ENCODE data around the gene HTR3D.
A peak's percentile ranks its signal among the peaks of the same experiment; 100 is the strongest.
"Not testable (repeated sequence)": the region's sequence is repeated elsewhere in the genome, so short reads cannot be mapped to it uniquely, and the experiment has no call there.

Gene HTR3D

GRCh38 chr3:184001761-184002160 lies 29.8 kb upstream of the HTR3D start:
- Histone ChIP-seq H3K36me3 (ENCODE audit: insufficient read depth, low read length) (peaks cover 18% of the 10 kb centered on the region), H3K9me3 (ENCODE audit: low read depth, low read length) (no peaks in the 10 kb centered on the region), H3K27ac (no peak overlapping the region), H3K4me3 (no peak overlapping the region), H3K9ac (ENCODE audit: insufficient read length) (no peak overlapping the region)
- TF ChIP-seq FOXP2 (optimal IDR thresholded peaks at IDR 0.05; ENCODE audit: control extremely low read depth, extremely low read length, insufficient read depth) (no peak), EZH2 (IDR thresholded peaks at IDR 0.05) (no peak)
- DNase-seq (ENCODE audit: low read depth, low spot score), result no peak

GRCh38 chr3:184002469-184002868 lies 29.1 kb upstream of the HTR3D start:
- no peak for DNase-seq (ENCODE audit: low read depth, low spot score)
- Histone ChIP-seq H3K36me3 (ENCODE audit: insufficient read depth, low read length) (peaks cover 15% of the 10 kb centered on the region), H3K4me3 (no peak overlapping the region), H3K9ac (ENCODE audit: insufficient read length) (no peak overlapping the region), H3K27ac (no peak overlapping the region), H3K9me3 (ENCODE audit: low read depth, low read length) (no peaks in the 10 kb centered on the region)
- TF ChIP-seq EZH2 (IDR thresholded peaks at IDR 0.05), result no peak
- TF ChIP-seq FOXP2 (optimal IDR thresholded peaks at IDR 0.05; ENCODE audit: control extremely low read depth, extremely low read length, insufficient read depth), result no peak
- no peak for TF ChIP-seq POLR2AphosphoS5 (IDR thresholded peaks at IDR 0.05; ENCODE audit: borderline replicate concordance, low read depth, low read length)

DNA sequence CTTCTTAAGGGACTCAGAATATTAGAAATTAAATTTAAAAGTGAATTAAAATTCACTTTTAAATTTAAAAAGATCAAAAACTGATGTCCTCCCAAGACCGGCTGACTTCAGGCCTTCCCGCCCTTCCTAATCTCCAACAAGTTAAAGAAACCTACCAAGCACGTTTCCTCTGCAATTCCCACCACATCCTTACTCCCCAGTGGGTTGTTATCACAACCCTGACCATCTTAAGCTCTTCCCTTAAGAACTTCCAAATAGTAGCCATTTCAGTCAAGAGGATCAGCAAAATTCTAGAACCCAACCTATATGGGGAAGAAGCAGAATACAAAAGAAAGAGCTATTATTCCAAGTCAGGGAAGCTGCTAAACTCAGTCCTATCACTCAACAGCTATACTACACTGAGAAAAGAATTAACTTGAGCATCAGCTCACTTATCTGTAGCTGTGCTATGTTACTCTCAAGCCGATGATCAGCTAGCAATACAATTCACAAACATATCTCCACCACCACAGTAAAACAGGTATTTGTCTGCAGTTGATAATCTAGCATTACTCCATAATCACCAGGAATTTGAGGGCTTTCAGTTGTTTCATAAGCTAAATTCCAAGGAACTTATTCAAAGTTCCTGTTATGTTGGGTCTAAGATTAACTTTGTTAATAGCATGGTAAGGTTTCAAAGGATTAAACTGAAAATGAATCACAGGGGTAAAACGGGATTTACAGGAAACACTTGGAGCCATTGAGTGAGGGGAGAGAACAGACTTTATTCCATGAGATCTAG lies 28.2 kb upstream of the HTR3D start:
- DNase-seq (ENCODE audit: low read depth, low spot score), result no peak
- H3K4me3 ChIP-seq, result no peak overlapping the region

GRCh38 chr3:184004476-184004875 lies 27.1 kb upstream of the HTR3D start:
- no peaks in the 10 kb centered on the region for H3K9me3 ChIP-seq (ENCODE audit: low read depth, low read length)
- no peak overlapping the region for H3K27ac ChIP-seq
- no peak overlapping the region for H3K9ac ChIP-seq (ENCODE audit: insufficient read length)
- H3K4me3 ChIP-seq, result no peak overlapping the region
- TF ChIP-seq FOXP2 (optimal IDR thresholded peaks at IDR 0.05; ENCODE audit: control extremely low read depth, extremely low read length, insufficient read depth) (no peak), POLR2AphosphoS5 (IDR thresholded peaks at IDR 0.05; ENCODE audit: borderline replicate concordance, low read depth, low read length) (no peak), EZH2 (IDR thresholded peaks at IDR 0.05) (no peak)
- DNase-seq (ENCODE audit: low read depth, low spot score), result no peak
- H3K36me3 ChIP-seq (ENCODE audit: insufficient read depth, low read length), result peaks cover 20% of the 10 kb centered on the region

More for the DNA sequence above, 28.2 kb upstream of the HTR3D start:
- peaks cover 14% of the 10 kb centered on the region; the same call in 1 of the 2 replicates for H3K36me3 ChIP-seq (ENCODE audit: insufficient read depth, low read length)
- TF ChIP-seq FOXP2 (optimal IDR thresholded peaks at IDR 0.05; ENCODE audit: control extremely low read depth, extremely low read length, insufficient read depth) (no peak), POLR2AphosphoS5 (IDR thresholded peaks at IDR 0.05; ENCODE audit: borderline replicate concordance, low read depth, low read length) (no peak), EZH2 (IDR thresholded peaks at IDR 0.05) (no peak)
- H3K9ac ChIP-seq (ENCODE audit: insufficient read length), result no peak overlapping the region
- no peak overlapping the region for H3K27ac ChIP-seq
- H3K9me3 ChIP-seq (ENCODE audit: low read depth, low read length), result no peaks in the 10 kb centered on the region

DNA sequence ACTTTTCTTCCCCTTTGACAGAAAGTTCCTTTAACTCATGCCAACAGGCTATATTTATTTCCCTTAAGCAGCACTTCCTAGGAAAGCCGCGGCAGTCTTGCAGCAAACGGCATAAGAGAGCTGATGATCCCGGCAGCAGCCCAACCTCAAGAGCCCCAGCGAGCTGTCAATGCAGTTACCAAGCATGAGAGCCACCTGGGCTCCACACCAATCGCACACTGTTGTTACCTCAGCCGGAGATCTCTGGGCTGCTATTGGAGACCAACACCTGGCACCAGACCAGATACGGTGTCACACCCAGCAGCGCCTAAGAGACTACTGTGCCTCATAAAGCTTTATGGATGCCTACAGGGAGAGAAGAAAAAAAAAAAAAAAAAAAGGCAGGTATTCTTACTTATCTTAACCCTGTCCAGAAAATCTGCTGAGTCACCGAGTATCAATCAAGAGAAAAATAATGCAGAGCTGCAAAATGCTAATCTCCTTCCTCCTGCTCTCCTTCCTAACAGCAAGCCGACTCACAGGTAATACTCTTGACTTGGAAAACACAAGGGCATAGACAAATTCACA lies 25.5 kb upstream of the HTR3D start:
- peaks cover 14% of the 10 kb centered on the region for H3K36me3 ChIP-seq (ENCODE audit: insufficient read depth, low read length)

GRCh38 chr3:184007143-184007813 lies 24.3 kb upstream of the HTR3D start:
- H3K27ac ChIP-seq, H3K4me3 ChIP-seq: not testable (repeated sequence)

More for the DNA sequence above, 25.5 kb upstream of the HTR3D start:
- no peak overlapping the region for H3K9ac ChIP-seq (ENCODE audit: insufficient read length)
- no peak for DNase-seq (ENCODE audit: low read depth, low spot score)
- H3K4me3 ChIP-seq, result peak overlapping the region; percentile 34
- no peaks in the 10 kb centered on the region for H3K9me3 ChIP-seq (ENCODE audit: low read depth, low read length)
- peak overlapping the region; percentile 53; the same call in 1 of the 2 replicates for H3K27ac ChIP-seq
- no peak for TF ChIP-seq FOXP2 (optimal IDR thresholded peaks at IDR 0.05; ENCODE audit: control extremely low read depth, extremely low read length, insufficient read depth)
- TF ChIP-seq EZH2 (IDR thresholded peaks at IDR 0.05), result no peak
- no peak for TF ChIP-seq POLR2AphosphoS5 (IDR thresholded peaks at IDR 0.05; ENCODE audit: borderline replicate concordance, low read depth, low read length)

DNA sequence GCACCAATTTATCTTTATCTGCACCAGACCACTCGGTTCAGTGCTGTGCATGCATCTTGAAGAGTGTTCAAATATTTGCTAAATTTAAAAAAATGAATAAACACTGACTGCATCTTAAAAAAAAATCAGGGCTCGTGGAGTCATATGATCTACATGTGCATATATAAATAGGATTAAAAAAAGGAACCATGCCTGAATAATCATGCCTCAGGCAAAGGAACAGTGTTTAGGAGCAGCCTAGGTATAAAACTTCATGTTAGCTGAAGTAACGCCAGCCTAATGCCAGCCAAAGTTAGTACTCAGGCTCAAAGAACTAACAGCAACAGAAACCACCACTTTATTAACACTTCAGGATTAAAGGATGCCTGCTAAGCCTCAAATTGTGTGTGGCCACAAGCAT lies 23.4 kb upstream of the HTR3D start:
- peak; percentile 74 for DNase-seq (ENCODE audit: low read depth, low spot score)

More at GRCh38 chr3:184007143-184007813, 24.3 kb upstream of the HTR3D start:
- not testable (repeated sequence) for DNase-seq (ENCODE audit: low read depth, low spot score); H3K9ac ChIP-seq (ENCODE audit: insufficient read length); H3K9me3 ChIP-seq (ENCODE audit: low read depth, low read length)
- peaks cover 27% of the 10 kb centered on the region for H3K36me3 ChIP-seq (ENCODE audit: insufficient read depth, low read length)

DNA sequence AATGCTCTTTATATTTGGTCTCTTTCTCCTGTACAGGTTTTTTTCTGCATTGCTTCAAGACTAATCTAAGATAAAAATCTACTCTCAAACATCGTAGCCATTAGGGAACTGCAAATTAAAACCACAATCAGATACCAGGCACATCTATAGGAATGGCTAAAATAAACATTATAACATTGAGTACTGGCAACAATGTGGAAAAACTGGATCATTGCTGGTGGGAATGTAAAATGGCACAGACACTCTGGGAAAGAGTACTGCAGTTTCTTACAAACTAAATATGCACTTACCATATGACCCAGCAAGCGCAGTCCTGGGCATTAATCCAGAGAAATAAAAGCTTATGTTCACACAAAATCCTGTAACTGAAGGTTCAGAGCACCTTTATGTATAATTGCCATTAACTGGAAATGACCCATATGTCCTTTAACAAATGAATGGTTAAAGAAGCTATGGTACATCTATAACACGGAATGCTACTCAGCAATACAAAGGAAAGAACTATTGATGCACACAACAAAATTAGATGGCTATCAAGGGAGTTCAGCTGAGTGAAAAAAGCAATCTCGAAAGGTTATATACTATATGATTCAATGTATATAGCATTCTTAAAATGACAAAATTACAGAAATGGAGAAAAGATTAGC lies 20.2 kb upstream of the HTR3D start:
- DNase-seq (ENCODE audit: low read depth, low spot score), result no peak
- TF ChIP-seq POLR2AphosphoS5 (IDR thresholded peaks at IDR 0.05; ENCODE audit: borderline replicate concordance, low read depth, low read length) (no peak), EZH2 (IDR thresholded peaks at IDR 0.05) (no peak), FOXP2 (optimal IDR thresholded peaks at IDR 0.05; ENCODE audit: control extremely low read depth, extremely low read length, insufficient read depth) (no peak)
- H3K36me3 ChIP-seq (ENCODE audit: insufficient read depth, low read length), result peaks cover 43% of the 10 kb centered on the region

More for the DNA sequence above, 23.4 kb upstream of the HTR3D start:
- H3K36me3 ChIP-seq (ENCODE audit: insufficient read depth, low read length), result peaks cover 35% of the 10 kb centered on the region
- H3K9ac ChIP-seq (ENCODE audit: insufficient read length), result no peak overlapping the region
- H3K9me3 ChIP-seq (ENCODE audit: low read depth, low read length), result no peaks in the 10 kb centered on the region
- no peak overlapping the region; the same call in 1 of the 2 replicates for H3K4me3 ChIP-seq
- TF ChIP-seq FOXP2 (optimal IDR thresholded peaks at IDR 0.05; ENCODE audit: control extremely low read depth, extremely low read length, insufficient read depth), result no peak
- no peak for TF ChIP-seq EZH2 (IDR thresholded peaks at IDR 0.05)
- no peak for TF ChIP-seq POLR2AphosphoS5 (IDR thresholded peaks at IDR 0.05; ENCODE audit: borderline replicate concordance, low read depth, low read length)
- H3K27ac ChIP-seq, result peak overlapping the region; percentile 44

More for the DNA sequence above, 20.2 kb upstream of the HTR3D start:
- no peak overlapping the region for H3K9ac ChIP-seq (ENCODE audit: insufficient read length)
- H3K4me3 ChIP-seq, result no peak overlapping the region
- H3K9me3 ChIP-seq (ENCODE audit: low read depth, low read length), result no peaks in the 10 kb centered on the region
- no peak overlapping the region for H3K27ac ChIP-seq

Data from SK-N-MC (cell line).